Epithelial cell of prostate (primary cell): ENCODE results near the gene GRAP2.
"Not testable (repeated sequence)": the region's sequence is repeated elsewhere in the genome, so short reads cannot be mapped to it uniquely, and the experiment has no call there.

Experiments
- DNase-seq: peaks from one replicate; pipeline ENCODE4 v3.0.0-alpha.2; 2011; ENCODE audit warnings: low read depth, low spot score
- H3K27ac ChIP-seq: fragments of 450-650 bp; 2 replicates; pipeline ENCODE4 v1.5.1; 2017; ENCODE audit warnings: mild to moderate bottlenecking

GRAP2 gene

GRCh38 chr22:39941601-39942000 is 40.7 kb downstream of the GRAP2 start:
- DNase-seq = no peak
- no peak overlapping the region for H3K27ac ChIP-seq

- no peak overlapping the region for H3K27ac ChIP-seq
- DNase-seq = no peak
Measured at GRCh38 chr22:39942439-39943230, 41.8 kb downstream of the GRAP2 start.

GRCh38 chr22:39943337-39943736 is 42.5 kb downstream of the GRAP2 start:
- no peak overlapping the region for H3K27ac ChIP-seq
- DNase-seq = no peak

GRCh38 chr22:39943953-39944872 is 43.3 kb downstream of the GRAP2 start:
- no peak for DNase-seq
- H3K27ac ChIP-seq = no peak overlapping the region

- DNase-seq = no peak
- H3K27ac ChIP-seq = no peak overlapping the region
Measured at GRCh38 chr22:39946126-39946502, 45.2 kb downstream of the GRAP2 start.

GRCh38 chr22:39946503-39947219 is 45.8 kb downstream of the GRAP2 start:
- H3K27ac ChIP-seq = no peak overlapping the region
- no peak for DNase-seq

- DNase-seq = no peak
- no peak overlapping the region for H3K27ac ChIP-seq
Measured at GRCh38 chr22:39947220-39948216, 46.6 kb downstream of the GRAP2 start.

- no peak for DNase-seq
- H3K27ac ChIP-seq = no peak overlapping the region
Measured at GRCh38 chr22:39949964-39950737, 49.3 kb downstream of the GRAP2 start.

- DNase-seq, H3K27ac ChIP-seq: not testable (repeated sequence)
Measured at GRCh38 chr22:39951603-39952293, 50.9 kb downstream of the GRAP2 start.

- DNase-seq = no peak
- H3K27ac ChIP-seq = no peak overlapping the region
Measured at GRCh38 chr22:39952347-39952746, 51.5 kb downstream of the GRAP2 start.

GRCh38 chr22:39953101-39953500 is 52.2 kb downstream of the GRAP2 start:
- H3K27ac ChIP-seq = no peak overlapping the region
- no peak for DNase-seq

- no peak for DNase-seq
Measured at GRCh38 chr22:39954584-39955055, 53.7 kb downstream of the GRAP2 start.

GRCh38 chr22:39955675-39956074 is 54.8 kb downstream of the GRAP2 start:
- no peak for DNase-seq
- H3K27ac ChIP-seq = no peak overlapping the region

More at GRCh38 chr22:39954584-39955055, 53.7 kb downstream of the GRAP2 start:
- H3K27ac ChIP-seq = no peak overlapping the region

- no peak overlapping the region for H3K27ac ChIP-seq
- DNase-seq = no peak
Measured at GRCh38 chr22:39956932-39957664, 56.2 kb downstream of the GRAP2 start.

GRCh38 chr22:39958009-39958711 is 57.3 kb downstream of the GRAP2 start:
- no peak for DNase-seq
- no peak overlapping the region for H3K27ac ChIP-seq

- H3K27ac ChIP-seq = no peak overlapping the region
- no peak for DNase-seq
Measured at GRCh38 chr22:39958949-39959639, 58.2 kb downstream of the GRAP2 start.
